ENCODE data around the gene PPP2R5C.
A peak's percentile ranks its signal among the peaks of the same experiment; 100 is the strongest.

PPP2R5C gene

GRCh38 chr14:101849125-101849524 lies 87.6 kb downstream of the PPP2R5C start:
- DNase-seq: no peak
- no peaks in the 10 kb centered on the region for H3K79me1 ChIP-seq (ENCODE audit: low read length)
- H3K9me3 ChIP-seq (ENCODE audit: insufficient read depth, low read depth, low read length): no peaks in the 10 kb centered on the region
- H3K9ac ChIP-seq (ENCODE audit: low read length): no peak overlapping the region
- no peak overlapping the region for H4K91ac ChIP-seq (ENCODE audit: low read depth, low read length)
- H2BK12ac ChIP-seq (ENCODE audit: low read length): no peak overlapping the region
- H3K36me3 ChIP-seq (ENCODE audit: control insufficient read depth in 1 of 2, insufficient read depth in 2 of 2, low read length in 2 of 2): peaks cover 3 to 5% of the 10 kb centered on the region in 2 experiments
- H4K8ac ChIP-seq (ENCODE audit: low read depth, low read length): no peak overlapping the region
- H3K27me3 ChIP-seq (ENCODE audit: insufficient read depth, low read length): no peaks in the 10 kb centered on the region
- H3K4ac ChIP-seq (ENCODE audit: low read depth, low read length): no peak overlapping the region
- H2AFZ ChIP-seq (ENCODE audit: insufficient read depth, low read length, poor library complexity): no peak overlapping the region
- H2BK5ac ChIP-seq (ENCODE audit: low read depth, low read length, poor library complexity): no peak overlapping the region
- H3K4me1 ChIP-seq (ENCODE audit: control insufficient read depth in 1 of 2, insufficient read depth in 2 of 2, low read length in 2 of 2): peaks cover 0 to 1% of the 10 kb centered on the region in 2 experiments
- no peak overlapping the region for H2AK5ac ChIP-seq (ENCODE audit: low read length)
- no peak overlapping the region for H3K4me3 ChIP-seq (ENCODE audit: low read depth, low read length)
- H3K18ac ChIP-seq (ENCODE audit: low read length): no peak overlapping the region
- H4K12ac ChIP-seq (ENCODE audit: low read depth, low read length): no peak overlapping the region
- H3K27ac ChIP-seq (ENCODE audit: low read depth, low read length): no peak overlapping the region
- no peak overlapping the region for H3K14ac ChIP-seq (ENCODE audit: low read length)
- no CpG with 5 or more reads among the region's 10 CpGs for WGBS (ENCODE audit: extremely low coverage, insufficient coverage, insufficient read length)
- no peak overlapping the region for H3K23ac ChIP-seq (ENCODE audit: low read length)
- no peak overlapping the region for H3K4me2 ChIP-seq (ENCODE audit: low read length)
- H2BK120ac ChIP-seq (ENCODE audit: insufficient read depth, low read length, poor library complexity): no peak overlapping the region
- peaks cover 8% of the 10 kb centered on the region for H3K79me2 ChIP-seq (ENCODE audit: control insufficient read depth, insufficient read depth, low read length, poor library complexity)

GRCh38 chr14:101849640-101850039 lies 88.1 kb downstream of the PPP2R5C start:
- Histone ChIP-seq H3K9ac (ENCODE audit: low read length) (no peak overlapping the region), H2BK5ac (ENCODE audit: low read depth, low read length, poor library complexity) (no peak overlapping the region), H4K12ac (ENCODE audit: low read depth, low read length) (no peak overlapping the region), H3K23ac (ENCODE audit: low read length) (no peak overlapping the region), H2BK120ac (ENCODE audit: insufficient read depth, low read length, poor library complexity) (no peak overlapping the region), H3K9me3 (ENCODE audit: insufficient read depth, low read depth, low read length) (no peaks in the 10 kb centered on the region), H3K4me1 (ENCODE audit: control insufficient read depth in 1 of 2, insufficient read depth in 2 of 2, low read length in 2 of 2) (peaks cover 0 to 2% of the 10 kb centered on the region in 2 experiments), H3K36me3 (ENCODE audit: control insufficient read depth in 1 of 2, insufficient read depth in 2 of 2, low read length in 2 of 2) (peaks cover 0 to 2% of the 10 kb centered on the region in 2 experiments), H3K27me3 (ENCODE audit: insufficient read depth, low read length) (no peaks in the 10 kb centered on the region), H3K14ac (ENCODE audit: low read length) (no peak overlapping the region), H2AFZ (ENCODE audit: insufficient read depth, low read length, poor library complexity) (no peak overlapping the region), H4K8ac (ENCODE audit: low read depth, low read length) (no peak overlapping the region), H3K79me1 (ENCODE audit: low read length) (no peaks in the 10 kb centered on the region), H3K4me3 (ENCODE audit: low read depth, low read length) (no peak overlapping the region), H4K91ac (ENCODE audit: low read depth, low read length) (no peak overlapping the region), H3K79me2 (ENCODE audit: control insufficient read depth, insufficient read depth, low read length, poor library complexity) (peaks cover 8% of the 10 kb centered on the region), H3K18ac (ENCODE audit: low read length) (no peak overlapping the region), H3K4me2 (ENCODE audit: low read length) (no peak overlapping the region), H3K4ac (ENCODE audit: low read depth, low read length) (no peak overlapping the region), H2BK12ac (ENCODE audit: low read length) (no peak overlapping the region), H2AK5ac (ENCODE audit: low read length) (no peak overlapping the region), H3K27ac (ENCODE audit: low read depth, low read length) (no peak overlapping the region)
- no peak for DNase-seq
- no CpG with 5 or more reads among the region's 3 CpGs for WGBS (ENCODE audit: extremely low coverage, insufficient coverage, insufficient read length)

GRCh38 chr14:101851183-101851582 lies 89.7 kb downstream of the PPP2R5C start:
- no peaks in the 10 kb centered on the region for H3K9me3 ChIP-seq (ENCODE audit: insufficient read depth, low read depth, low read length)
- no peak overlapping the region for H3K14ac ChIP-seq (ENCODE audit: low read length)
- no peak overlapping the region for H3K4me3 ChIP-seq (ENCODE audit: low read depth, low read length)
- no peak overlapping the region for H3K23ac ChIP-seq (ENCODE audit: low read length)
- H3K27ac ChIP-seq (ENCODE audit: low read depth, low read length): no peak overlapping the region
- no peak for DNase-seq
- H4K8ac ChIP-seq (ENCODE audit: low read depth, low read length): no peak overlapping the region
- H3K18ac ChIP-seq (ENCODE audit: low read length): no peak overlapping the region
- no peak overlapping the region for H3K4me2 ChIP-seq (ENCODE audit: low read length)
- no peaks in the 10 kb centered on the region for H3K36me3 ChIP-seq (ENCODE audit: control insufficient read depth in 1 of 2, insufficient read depth in 2 of 2, low read length in 2 of 2)
- no CpG with 5 or more reads among the region's 3 CpGs for WGBS (ENCODE audit: extremely low coverage, insufficient coverage, insufficient read length)
- H2BK12ac ChIP-seq (ENCODE audit: low read length): no peak overlapping the region
- H2BK5ac ChIP-seq (ENCODE audit: low read depth, low read length, poor library complexity): no peak overlapping the region
- peak overlapping the region; percentile 12 for H3K4ac ChIP-seq (ENCODE audit: low read depth, low read length)
- H3K27me3 ChIP-seq (ENCODE audit: insufficient read depth, low read length): no peaks in the 10 kb centered on the region
- no peak overlapping the region for H2AFZ ChIP-seq (ENCODE audit: insufficient read depth, low read length, poor library complexity)
- no peak overlapping the region for H4K12ac ChIP-seq (ENCODE audit: low read depth, low read length)
- no peak overlapping the region for H3K9ac ChIP-seq (ENCODE audit: low read length)
- H2BK120ac ChIP-seq (ENCODE audit: insufficient read depth, low read length, poor library complexity): no peak overlapping the region
- peaks cover 0 to 2% of the 10 kb centered on the region in 2 experiments for H3K4me1 ChIP-seq (ENCODE audit: control insufficient read depth in 1 of 2, insufficient read depth in 2 of 2, low read length in 2 of 2)
- no peak overlapping the region for H2AK5ac ChIP-seq (ENCODE audit: low read length)
- peaks cover 5% of the 10 kb centered on the region for H3K79me2 ChIP-seq (ENCODE audit: control insufficient read depth, insufficient read depth, low read length, poor library complexity)
- H4K91ac ChIP-seq (ENCODE audit: low read depth, low read length): no peak overlapping the region
- H3K79me1 ChIP-seq (ENCODE audit: low read length): no peaks in the 10 kb centered on the region

GRCh38 chr14:101851736-101852405 lies 90.4 kb downstream of the PPP2R5C start:
- H4K91ac ChIP-seq (ENCODE audit: low read depth, low read length): no peak overlapping the region
- peaks cover 0 to 2% of the 10 kb centered on the region in 2 experiments for H3K4me1 ChIP-seq (ENCODE audit: control insufficient read depth in 1 of 2, insufficient read depth in 2 of 2, low read length in 2 of 2)
- H3K9ac ChIP-seq (ENCODE audit: low read length): no peak overlapping the region
- no peak overlapping the region for H4K8ac ChIP-seq (ENCODE audit: low read depth, low read length)
- H3K4ac ChIP-seq (ENCODE audit: low read depth, low read length): peak overlapping the region; percentile 12
- no peaks in the 10 kb centered on the region for H3K9me3 ChIP-seq (ENCODE audit: insufficient read depth, low read depth, low read length)
- H2BK12ac ChIP-seq (ENCODE audit: low read length): no peak overlapping the region
- no peak for DNase-seq
- no peak overlapping the region for H2AFZ ChIP-seq (ENCODE audit: insufficient read depth, low read length, poor library complexity)
- H3K27me3 ChIP-seq (ENCODE audit: insufficient read depth, low read length): no peaks in the 10 kb centered on the region
- no peak overlapping the region for H2AK5ac ChIP-seq (ENCODE audit: low read length)
- no peak overlapping the region for H2BK5ac ChIP-seq (ENCODE audit: low read depth, low read length, poor library complexity)
- no peak overlapping the region for H3K27ac ChIP-seq (ENCODE audit: low read depth, low read length)
- WGBS (ENCODE audit: extremely low coverage, insufficient coverage, insufficient read length): no CpG with 5 or more reads among the region's 7 CpGs
- peaks cover 5% of the 10 kb centered on the region for H3K79me2 ChIP-seq (ENCODE audit: control insufficient read depth, insufficient read depth, low read length, poor library complexity)
- no peak overlapping the region for H2BK120ac ChIP-seq (ENCODE audit: insufficient read depth, low read length, poor library complexity)
- no peak overlapping the region for H3K18ac ChIP-seq (ENCODE audit: low read length)
- no peak overlapping the region for H4K12ac ChIP-seq (ENCODE audit: low read depth, low read length)
- no peak overlapping the region for H3K4me2 ChIP-seq (ENCODE audit: low read length)
- no peak overlapping the region for H3K4me3 ChIP-seq (ENCODE audit: low read depth, low read length)
- H3K14ac ChIP-seq (ENCODE audit: low read length): no peak overlapping the region
- H3K79me1 ChIP-seq (ENCODE audit: low read length): no peaks in the 10 kb centered on the region
- H3K36me3 ChIP-seq (ENCODE audit: control insufficient read depth in 1 of 2, insufficient read depth in 2 of 2, low read length in 2 of 2): no peaks in the 10 kb centered on the region
- no peak overlapping the region for H3K23ac ChIP-seq (ENCODE audit: low read length)
